DMS 273 treated with DMSO at 0.1 percent for 48 hours (cell line): Measurements from ENCODE around the gene SP9.

Source experiments
- DNase-seq: peaks from one replicate; lab custom pipeline; 2025; lab: John Stamatoyannopoulos, UW

Gene SP9

GRCh38 chr2:174333372-174334277 lies 1.1 kb upstream of the SP9 start:
- no peak for DNase-seq

- DNase-seq = no peak
Observed at GRCh38 chr2:174334278-174334715, 457 bp upstream of the SP9 start.

- no peak for DNase-seq
Observed at GRCh38 chr2:174335254-174335987, 667 bp downstream of the SP9 start.

- DNase-seq = no peak
Observed at GRCh38 chr2:174335988-174336500, 1.3 kb downstream of the SP9 start.

- DNase-seq = peak; percentile 37
Observed at GRCh38 chr2:174336501-174337336, 2.0 kb downstream of the SP9 start.

GRCh38 chr2:174337337-174338146 lies 2.8 kb downstream of the SP9 start:
- DNase-seq = no peak

GRCh38 chr2:174338147-174338605 lies 3.4 kb downstream of the SP9 start:
- DNase-seq = no peak

- DNase-seq = no peak
Observed at GRCh38 chr2:174338671-174339560, 4.2 kb downstream of the SP9 start.

GRCh38 chr2:174339561-174340399 lies 5.0 kb downstream of the SP9 start:
- DNase-seq = no peak

- DNase-seq = no peak
Observed at GRCh38 chr2:174340400-174341292, 5.9 kb downstream of the SP9 start.

GRCh38 chr2:174341293-174341994 lies 6.7 kb downstream of the SP9 start:
- peak; percentile 69 for DNase-seq

- no peak for DNase-seq
Observed at GRCh38 chr2:174341995-174342685, 7.4 kb downstream of the SP9 start.

- DNase-seq = no peak
Observed at GRCh38 chr2:174342686-174343342, 8.1 kb downstream of the SP9 start.

GRCh38 chr2:174343343-174343622 lies 8.5 kb downstream of the SP9 start:
- no peak for DNase-seq

GRCh38 chr2:174343623-174344455 lies 9.1 kb downstream of the SP9 start:
- DNase-seq = no peak
